Measurements from ENCODE around the gene CBX8.

- TF ChIP-seq CTCF (IDR thresholded peaks at IDR 0.05) (no peak), POLR2A (IDR thresholded peaks at IDR 0.05; ENCODE audit: low read depth) (no peak), POLR2AphosphoS5 (IDR thresholded peaks at IDR 0.05) (no peak), EP300 (IDR thresholded peaks at IDR 0.05) (no peak)
Measured at GRCh38 chr17:79742589-79742918, 54.3 kb downstream of the CBX8 start.
